Activated T-cell treated with anti-CD3 and anti-CD28 coated beads for 24 hours (primary cell): Measurements from ENCODE around the gene MYCBPAP.

Experiments
- DNase-seq: peaks from one replicate; pipeline ENCODE4 v3.0.0-alpha.2; 2020; ENCODE audit warnings: low read depth

Gene MYCBPAP

DNA sequence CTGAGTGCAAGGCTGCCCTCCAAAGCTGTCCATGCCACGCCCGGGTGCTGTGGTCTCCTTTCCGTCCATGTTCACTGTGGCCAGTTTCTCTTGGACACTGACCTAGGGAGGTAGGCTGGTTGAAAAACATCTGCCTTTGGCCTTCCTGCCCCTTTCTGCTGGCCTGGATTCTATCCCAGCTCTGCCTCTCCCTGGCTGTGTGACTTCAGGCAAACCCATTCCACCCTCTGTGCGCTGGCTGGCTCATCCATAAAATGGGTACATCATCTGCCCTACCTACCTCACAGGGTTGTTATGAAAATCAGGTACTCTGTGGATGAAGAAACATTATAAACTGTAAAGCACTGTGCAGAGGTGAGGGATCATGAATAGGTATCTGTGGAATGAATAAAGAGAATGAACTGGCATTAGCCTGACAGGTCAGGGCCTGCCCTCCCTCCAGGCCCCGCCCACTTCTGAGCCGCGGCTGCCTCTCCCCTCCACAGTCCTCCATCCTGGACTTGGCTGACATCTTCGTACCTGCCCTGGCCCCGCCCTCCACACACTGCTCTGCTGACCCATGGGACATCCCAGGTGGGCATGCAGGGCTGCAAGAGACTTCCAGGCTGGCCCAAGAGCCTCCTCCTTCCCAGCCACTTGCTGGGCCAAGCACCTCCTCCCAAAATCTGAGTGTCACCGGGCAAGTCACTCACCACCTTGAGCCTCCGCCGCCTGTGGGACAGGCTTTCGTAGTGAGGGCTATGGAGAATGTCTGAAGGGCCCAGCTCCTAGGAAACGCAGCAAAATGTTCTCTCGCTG lies 31.7 kb downstream of the MYCBPAP start:
- DNase-seq, result no peak

DNA sequence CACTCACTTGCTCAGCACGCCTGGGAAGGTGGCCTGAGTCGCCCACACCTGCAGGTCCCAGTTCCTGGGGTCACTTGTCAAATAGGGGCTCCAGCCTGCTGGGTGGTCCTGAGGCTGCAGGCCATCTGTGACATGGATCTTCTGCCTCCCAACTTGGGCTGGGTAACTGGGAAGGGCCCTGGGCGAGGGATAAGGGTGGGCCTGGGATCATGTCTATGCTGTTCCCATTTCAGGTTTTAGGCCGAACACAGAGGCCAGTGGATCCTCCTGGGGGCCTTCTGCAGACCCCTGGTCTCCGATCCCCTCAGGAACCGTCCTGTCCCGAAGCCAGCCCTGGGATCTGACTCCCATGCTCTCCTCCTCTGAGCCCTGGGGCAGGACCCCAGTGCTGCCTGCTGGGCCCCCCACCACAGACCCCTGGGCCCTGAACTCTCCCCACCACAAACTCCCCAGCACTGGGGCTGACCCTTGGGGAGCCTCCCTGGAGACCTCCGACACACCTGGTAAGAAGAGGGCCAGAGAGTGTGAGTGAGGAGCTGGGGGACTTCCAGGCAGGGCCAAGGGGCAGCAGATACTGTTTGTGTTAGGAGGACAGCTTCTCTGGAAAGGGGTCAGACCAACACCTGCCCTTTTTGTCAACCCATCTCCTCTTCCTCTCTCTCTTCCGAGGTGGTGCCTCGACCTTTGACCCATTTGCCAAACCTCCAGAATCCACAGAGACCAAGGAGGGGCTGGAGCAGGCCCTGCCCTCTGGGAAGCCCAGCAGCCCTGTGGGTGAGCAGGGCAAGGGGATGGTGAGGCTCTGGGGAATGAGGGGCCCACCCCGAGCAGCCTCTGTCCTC lies 32.5 kb downstream of the MYCBPAP start:
- no peak for DNase-seq

DNA sequence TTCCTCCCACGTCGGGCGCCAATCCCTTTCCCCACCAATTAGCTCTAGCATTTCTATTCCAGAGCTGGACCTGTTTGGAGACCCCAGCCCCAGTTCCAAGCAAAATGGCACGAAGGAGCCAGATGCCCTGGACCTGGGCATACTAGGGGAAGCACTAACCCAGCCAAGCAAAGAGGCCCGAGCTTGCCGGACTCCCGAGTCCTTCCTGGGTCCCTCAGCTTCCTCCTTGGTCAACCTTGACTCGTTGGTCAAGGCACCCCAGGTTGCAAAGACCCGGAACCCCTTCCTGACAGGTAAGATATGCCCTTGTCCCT lies 33.1 kb downstream of the MYCBPAP start:
- no peak for DNase-seq

DNA sequence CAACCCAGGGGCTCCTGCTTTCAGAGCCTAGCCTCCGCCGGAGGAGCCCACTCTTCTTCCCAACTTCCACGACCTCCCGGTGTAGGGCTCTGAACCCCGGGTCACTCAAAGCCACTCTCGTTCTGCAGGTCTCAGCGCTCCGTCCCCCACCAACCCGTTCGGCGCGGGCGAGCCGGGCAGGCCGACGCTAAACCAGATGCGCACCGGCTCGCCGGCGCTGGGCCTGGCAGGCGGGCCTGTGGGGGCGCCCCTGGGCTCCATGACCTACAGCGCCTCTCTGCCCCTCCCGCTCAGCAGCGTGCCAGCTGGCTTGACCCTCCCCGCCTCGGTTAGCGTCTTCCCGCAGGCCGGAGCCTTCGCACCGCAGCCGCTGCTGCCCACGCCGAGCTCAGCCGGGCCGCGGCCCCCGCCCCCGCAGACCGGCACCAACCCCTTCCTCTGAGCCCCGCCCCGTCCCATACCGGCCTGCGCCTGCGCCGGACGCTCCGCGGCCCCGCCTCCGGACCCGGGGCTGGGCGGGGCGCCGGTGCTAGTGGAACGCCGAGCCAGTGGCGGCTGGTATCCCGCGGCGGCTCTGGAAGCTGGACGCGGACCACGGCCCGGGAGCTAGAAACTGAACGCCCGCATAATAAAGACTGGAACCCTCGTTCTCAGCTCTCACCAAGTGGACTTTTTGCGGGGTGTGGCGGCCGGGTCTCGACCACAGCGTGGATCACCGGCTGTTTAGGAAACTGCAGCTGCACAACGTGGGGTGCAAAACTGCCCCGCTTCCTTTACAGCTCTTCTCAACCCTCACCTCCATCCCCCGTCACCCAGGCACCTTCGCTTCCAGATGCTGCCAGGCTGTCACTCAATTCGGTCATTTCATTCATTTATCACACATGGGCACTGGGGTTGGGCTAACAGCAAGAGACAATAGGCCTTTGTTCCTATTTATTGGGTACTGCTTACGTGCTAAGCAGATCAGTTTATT lies 33.8 kb downstream of the MYCBPAP start:
- peak; percentile 81 for DNase-seq

DNA sequence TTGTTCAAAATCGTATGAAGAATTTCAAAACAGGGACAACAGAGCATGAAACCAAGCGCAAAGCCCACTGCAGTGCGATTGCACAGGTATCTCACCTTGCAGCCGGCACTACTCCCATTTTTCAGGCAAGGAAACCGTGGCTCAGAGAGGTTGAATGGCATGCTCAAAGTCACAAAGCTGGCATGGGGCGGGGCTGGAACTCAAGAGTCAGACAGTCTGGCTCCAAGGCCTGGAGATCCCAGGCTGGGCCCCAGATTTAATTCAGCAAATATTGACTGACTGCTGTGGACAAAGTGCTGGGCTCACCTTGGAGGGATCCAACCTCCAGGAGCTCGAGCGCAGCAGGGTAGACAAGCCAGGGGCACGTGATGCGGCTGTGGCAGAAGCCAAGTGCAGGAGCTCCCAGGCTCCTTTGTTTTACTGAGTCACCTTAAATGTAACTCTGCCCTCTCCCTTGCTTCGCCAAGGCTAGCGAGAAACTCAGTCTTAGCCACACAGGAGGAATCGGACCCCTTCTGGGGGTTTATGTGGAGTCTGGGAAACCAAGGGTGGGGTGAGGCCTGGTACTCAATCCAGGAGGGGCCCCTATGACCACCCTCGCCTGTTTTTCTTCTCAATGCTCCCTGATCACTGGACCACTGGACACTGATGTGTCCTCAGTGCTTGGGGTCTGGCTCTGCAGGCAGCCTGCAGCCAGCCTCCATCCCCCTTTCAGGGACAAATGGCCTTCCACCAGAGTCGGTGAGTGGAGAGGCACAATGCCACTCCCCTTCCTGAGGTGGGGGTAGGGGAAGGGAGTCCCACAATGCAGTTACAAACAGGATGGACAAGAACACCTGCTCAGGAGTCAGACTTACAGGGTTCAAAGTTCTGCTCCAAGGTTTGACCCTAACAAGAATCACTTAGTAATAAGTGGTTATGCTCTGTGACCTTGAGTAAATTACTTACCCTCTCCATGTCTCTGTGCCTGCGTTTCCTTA lies 34.8 kb downstream of the MYCBPAP start:
- DNase-seq, result no peak

DNA sequence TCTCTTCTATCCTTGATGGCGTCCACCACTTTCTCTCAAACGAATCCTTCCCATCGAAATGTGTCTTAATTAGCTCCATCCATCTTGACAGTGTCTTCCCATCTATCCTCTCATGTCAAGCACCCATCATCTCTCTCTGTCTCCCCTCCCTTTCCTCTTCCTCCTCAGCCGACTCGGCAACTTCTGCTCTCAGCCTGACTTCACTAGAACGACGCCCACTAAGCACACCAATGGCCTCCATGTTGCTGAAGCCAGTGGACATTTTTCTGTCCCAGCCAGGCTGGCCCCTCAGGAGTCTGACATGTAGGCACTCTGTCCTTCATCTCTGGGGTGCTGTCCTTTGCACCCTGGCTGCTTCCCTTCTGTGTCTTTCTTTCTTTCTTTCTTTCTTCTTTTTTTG lies 36.3 kb downstream of the MYCBPAP start:
- DNase-seq, result no peak

DNA sequence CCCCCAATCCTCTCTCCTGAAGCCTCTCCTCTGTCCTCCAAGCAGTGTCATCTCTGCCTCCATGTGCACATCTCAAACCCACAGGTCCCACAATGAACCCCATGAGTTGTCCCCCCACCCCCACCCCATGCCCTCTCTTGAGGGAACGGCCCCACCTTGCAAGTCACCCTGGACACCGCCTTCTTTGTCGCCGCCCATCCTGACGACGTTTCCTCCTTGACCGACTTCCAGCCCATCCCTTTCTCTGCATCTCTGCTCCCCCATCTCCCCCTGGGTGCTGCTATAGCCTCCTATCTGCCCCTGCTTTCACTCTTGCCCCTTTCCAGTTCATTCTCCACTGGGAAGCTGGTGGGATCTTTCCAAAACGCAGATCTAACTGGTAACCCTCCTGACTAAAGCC lies 37.1 kb downstream of the MYCBPAP start:
- DNase-seq, result no peak

DNA sequence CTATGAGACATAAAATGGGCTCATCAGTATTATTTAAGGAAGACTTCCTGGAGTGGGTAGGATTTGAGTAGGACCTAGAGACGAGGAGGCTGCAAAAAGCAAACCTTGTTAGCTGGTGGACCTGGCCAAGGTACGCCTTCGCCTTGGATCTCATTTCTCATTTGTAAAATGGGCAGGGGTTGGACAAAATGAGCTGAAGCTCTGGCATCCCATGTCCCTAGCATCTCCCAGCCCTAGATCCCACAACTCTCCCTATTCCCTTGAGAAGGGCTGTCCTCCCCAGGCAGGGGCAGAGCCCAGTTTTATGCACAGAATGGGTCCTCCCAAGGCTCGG lies 38.4 kb downstream of the MYCBPAP start:
- DNase-seq, result no peak

DNA sequence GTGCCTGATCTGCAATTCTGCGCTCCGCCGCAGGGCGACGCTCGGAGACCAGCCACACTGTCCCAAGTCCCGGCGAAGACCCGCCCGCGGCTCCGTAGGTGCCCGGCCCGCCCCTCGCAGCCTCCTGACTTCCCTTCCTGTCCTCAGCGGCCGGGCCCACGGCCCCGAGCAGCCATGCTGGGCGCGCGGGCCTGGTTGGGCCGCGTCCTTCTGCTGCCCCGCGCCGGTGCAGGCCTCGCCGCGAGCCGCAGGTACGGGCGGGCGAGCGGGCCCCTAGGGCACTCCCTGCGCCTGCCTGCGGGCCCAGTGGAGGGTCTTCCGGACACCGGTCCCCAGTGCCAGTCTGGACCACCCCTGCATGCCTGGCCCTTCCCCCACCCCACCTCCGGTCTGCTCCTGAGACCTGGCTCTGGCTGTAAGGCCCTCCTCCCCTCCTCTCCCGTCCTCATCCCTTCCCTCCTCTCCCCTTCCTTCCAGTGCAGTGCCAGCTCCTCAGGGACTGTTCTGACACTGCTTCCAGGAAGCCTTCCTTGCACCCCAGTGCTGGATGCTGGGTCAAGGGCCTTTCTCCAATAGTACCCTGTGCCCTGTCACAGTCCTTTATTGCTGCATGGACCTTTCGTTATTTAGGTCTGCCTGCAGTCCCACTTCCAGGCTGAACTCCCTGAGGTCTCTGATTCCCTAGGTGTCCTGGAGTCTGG lies 38.9 kb downstream of the MYCBPAP start, which contains the start of gene SPATA20:
Gene SPATA20, plus strand, starts transcription at position 140 of the 701 bp plus-strand sequence. Its CDS starts 35 bp downstream, at position 175.
- DNase-seq, result peak; percentile 76

DNA sequence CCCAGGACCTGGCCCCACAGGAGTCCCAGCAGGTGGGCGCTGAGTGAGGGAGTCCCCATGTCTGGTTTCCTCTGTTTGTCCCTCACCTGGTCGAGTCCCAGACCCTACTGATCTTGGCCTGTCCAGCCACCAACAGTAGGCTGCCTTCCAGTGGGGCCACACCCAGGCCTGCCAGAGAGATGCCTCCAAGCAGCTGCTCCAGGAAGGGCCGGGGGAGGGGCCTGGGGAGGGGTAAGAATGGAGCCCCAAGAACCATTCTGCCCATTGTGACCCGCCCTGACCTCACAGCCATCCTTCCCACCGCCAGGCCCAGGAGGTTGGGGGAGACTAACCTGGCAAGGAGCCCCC lies 39.5 kb downstream of the MYCBPAP start:
- no peak for DNase-seq

DNA sequence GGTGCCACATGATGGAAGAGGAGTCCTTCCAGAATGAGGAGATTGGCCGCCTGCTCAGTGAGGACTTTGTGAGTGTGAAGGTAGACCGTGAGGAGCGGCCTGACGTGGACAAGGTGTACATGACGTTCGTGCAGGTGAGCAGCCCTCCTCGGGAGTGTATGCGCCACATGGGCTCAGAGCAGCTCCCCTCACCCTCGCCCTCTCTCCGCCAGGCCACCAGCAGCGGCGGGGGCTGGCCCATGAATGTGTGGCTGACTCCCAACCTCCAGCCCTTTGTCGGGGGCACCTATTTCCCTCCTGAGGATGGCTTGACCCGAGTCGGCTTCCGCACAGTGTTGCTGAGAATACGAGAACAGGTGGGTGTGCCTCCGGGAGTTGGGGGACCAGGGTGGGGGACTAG lies 40.6 kb downstream of the MYCBPAP start:
- no peak for DNase-seq

DNA sequence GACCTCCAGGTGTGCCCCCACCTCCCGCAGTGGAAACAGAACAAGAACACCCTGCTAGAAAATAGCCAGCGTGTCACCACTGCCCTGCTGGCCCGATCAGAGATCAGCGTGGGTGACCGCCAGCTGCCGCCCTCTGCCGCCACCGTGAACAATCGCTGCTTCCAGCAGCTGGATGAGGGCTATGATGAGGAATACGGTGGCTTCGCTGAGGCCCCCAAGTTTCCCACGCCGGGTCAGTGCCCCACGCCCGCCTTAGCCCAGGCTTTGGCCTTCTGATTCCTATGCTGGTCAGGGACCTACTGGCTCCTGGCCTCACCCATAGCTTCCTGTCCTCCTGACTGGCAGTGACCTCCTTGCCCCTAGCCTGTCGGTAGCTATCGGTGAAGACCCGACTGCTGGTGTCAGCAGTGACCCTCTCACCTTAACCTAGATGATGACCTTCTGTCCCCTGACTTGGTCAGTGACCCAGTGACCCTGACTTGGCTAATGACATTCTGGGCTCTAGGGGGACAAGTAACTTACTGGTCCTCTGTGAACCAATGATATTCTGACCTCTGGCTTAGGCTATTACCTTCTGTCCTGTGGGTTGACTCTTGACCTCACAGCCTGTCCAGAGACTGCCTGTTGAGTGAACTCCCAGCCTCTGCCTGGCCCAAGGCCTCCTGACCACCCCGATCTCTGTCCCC lies 41.2 kb downstream of the MYCBPAP start:
- DNase-seq, result no peak

DNA sequence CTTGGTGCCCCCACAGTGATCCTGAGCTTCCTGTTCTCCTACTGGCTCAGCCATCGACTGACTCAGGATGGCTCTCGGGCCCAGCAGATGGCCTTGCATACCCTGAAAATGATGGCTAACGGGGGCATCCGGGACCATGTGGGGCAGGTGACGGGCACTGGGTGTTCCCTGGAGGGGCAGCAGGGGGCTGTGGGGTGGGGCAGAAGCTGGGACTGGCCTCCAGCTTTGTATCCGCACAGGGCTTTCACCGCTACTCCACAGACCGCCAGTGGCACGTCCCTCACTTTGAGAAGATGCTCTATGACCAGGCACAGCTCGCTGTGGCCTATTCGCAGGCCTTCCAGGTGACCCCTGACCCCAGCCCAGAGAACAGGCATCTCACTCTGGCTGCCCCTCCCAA lies 41.7 kb downstream of the MYCBPAP start:
- no peak for DNase-seq

DNA sequence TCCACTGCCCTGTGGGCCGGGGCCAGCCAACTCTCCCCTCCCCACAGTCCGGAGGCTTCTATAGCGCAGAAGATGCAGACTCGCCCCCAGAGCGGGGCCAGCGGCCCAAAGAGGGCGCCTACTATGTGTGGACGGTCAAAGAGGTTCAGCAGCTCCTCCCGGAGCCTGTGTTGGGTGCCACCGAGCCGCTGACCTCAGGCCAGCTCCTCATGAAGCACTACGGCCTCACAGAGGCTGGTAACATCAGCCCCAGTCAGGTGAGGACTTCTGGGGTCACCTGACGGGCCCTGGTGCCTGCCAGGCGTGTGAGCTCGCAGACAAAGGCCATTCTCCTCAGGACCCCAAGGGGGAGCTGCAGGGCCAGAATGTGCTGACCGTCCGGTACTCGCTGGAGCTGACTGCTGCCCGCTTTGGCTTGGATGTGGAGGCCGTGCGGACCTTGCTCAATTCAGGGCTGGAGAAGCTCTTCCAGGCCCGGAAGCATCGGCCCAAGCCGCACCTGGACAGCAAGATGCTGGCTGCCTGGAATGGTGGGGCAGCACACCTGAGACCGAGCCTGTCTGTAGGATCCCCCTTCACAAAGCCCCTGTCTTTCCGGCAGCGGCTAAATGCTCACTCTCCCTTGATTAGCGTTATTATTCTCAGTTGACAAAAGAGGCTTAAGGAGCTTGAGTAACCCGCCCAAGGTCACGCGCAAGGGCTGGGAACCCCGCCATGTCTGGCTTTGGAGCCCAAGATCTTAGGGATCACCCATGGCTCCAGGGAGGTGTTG lies 42.6 kb downstream of the MYCBPAP start:
- no peak for DNase-seq

DNA sequence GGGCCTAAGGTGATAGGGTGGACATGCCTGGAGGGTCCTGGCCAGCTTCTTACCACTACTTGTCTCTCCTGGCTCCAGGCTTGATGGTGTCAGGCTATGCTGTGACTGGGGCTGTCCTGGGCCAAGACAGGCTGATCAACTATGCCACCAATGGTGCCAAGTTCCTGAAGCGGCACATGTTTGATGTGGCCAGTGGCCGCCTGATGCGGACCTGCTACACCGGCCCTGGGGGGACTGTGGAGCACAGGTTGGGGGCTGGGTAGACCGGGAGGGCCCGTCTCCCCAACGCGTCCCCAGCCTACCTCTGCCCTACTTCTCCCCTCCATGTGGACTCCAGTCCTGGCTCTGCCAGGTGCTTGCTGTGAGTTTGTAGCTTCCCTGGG lies 43.2 kb downstream of the MYCBPAP start:
- no peak for DNase-seq

DNA sequence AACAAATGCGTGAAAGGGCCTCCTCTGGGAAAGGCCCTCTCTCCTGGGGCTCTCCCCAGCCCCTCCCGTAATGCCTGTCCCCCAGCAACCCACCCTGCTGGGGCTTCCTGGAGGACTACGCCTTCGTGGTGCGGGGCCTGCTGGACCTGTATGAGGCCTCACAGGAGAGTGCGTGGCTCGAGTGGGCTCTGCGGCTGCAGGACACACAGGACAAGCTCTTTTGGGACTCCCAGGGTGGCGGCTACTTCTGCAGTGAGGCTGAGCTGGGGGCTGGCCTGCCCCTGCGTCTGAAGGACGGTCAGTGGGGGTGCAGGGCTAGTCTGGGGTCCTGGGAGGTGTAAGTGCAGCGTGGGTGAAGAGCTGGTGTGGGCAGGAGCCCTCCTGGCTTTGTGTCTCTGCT lies 43.6 kb downstream of the MYCBPAP start:
- no peak for DNase-seq

DNA sequence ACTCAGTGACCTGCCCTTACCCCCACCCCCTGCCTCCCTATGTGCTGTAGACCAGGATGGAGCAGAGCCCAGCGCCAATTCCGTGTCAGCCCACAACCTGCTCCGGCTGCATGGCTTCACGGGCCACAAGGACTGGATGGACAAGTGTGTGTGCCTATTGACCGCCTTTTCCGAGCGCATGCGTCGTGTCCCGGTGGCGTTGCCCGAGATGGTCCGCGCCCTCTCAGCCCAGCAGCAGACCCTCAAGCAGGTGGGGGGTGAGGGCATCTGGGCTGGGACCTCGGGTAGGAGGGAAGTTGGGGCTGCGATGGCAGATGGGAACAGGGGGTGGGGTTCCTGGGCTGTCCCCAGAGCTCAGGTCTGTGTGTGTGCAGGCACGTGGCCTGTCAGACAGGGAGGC lies 46.0 kb downstream of the MYCBPAP start:
- no peak for DNase-seq

DNA sequence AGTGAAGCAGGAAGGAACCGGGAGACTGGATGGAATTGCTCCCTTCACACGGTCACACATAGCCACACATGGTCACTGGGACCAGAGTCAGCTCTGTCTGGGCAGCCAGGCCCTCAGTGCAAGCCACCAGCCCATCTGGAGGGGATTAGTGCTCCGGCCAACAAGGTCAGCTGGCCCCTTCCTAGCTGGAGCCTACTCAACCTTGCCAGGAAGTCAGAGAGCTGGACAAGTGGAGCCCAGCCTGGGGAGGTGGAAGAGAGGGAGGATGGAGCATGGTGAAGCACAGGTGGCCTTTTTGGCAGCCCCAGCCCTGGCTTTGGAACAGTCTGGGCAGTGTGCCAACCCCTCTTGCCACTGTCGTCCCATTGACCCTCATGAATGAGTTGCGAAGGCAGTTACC lies 48.6 kb downstream of the MYCBPAP start:
- DNase-seq, result no peak

DNA sequence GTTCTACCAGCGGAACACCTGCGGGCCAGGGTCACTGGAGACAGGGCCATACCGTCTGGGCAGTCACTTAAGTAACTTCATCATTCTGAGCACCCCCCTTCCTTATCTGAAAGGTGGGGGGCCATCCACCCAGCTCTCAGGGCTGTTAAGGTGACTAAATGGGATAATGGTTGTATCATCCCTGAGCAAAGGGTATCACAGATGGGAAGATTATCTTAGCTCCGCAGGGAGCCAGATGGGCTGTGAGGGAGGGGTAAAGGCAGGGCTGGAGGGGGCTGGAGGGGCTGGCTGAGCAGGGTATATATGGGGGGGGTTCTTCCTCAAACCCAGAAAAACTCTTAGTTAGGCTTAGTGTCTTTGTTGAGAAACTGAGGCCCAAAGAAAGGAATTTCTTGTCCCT lies 49.4 kb downstream of the MYCBPAP start:
- no peak for DNase-seq
